HG03135 (cell line): ENCODE data around the gene TCERG1L.

Experiments
- ATAC-seq: cut with Tn5 transposase; IDR thresholded peaks from one replicate; pipeline ENCODE4 v1.9.1; 2021; ENCODE audit warnings: mild to moderate bottlenecking, moderate library complexity; ENCODE audit not compliant: unreplicated experiment

Gene TCERG1L

DNA sequence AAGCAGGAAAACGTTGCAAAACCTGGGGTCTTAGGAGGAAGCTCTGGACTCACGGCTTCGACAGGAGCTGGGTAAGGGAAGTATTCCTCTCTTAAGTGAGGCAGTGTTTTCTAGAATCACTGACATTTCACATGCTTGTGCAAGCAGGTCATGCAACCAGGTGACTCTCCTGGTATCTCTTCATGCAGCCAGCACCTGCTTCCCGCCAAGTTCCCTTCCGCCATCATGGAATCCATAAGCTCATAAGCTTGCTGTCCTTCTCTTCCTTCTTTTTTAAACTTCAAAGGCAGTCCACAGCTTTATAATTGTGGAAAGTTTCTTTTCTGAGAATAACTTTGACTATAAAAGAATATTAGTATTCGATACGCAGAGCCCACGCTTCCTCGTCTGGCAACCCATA lies 256.1 kb downstream of the TCERG1L start:
- ATAC-seq, result no peak

GRCh38 chr10:131053192-131053591 lies 258.3 kb downstream of the TCERG1L start:
- no peak for ATAC-seq

DNA sequence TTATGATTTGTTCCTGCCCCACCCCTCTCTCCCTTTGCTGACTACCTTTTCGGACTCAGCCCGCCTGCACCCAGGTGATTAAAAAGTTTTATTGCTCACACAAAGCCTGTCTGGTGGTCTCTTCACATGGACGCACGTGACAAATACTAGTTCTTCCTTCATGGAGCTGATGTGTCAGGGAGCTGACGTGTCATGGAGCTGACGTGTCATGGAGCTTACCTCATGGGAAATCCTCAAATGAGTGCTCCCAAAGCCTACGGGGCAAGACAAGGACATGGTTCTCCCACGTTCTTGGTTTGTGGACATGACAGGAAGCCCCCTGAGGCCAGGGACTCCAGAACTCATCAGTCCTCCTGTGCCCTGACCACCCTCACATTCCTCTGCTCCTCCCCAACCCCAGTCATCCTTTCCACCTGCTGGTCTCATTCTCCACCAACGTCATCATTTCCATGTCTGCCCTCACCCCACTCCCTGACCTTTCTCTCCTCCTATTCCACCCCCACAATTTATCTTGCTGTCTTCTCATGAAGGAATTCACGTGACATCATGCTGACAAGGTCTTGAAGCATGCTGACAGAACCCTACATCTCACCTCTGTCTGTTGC lies 261.3 kb downstream of the TCERG1L start:
- ATAC-seq, result no peak

- no peak for ATAC-seq
These were observed 262.5 kb downstream of the TCERG1L start for GRCh38 chr10:131049016-131049415.

DNA sequence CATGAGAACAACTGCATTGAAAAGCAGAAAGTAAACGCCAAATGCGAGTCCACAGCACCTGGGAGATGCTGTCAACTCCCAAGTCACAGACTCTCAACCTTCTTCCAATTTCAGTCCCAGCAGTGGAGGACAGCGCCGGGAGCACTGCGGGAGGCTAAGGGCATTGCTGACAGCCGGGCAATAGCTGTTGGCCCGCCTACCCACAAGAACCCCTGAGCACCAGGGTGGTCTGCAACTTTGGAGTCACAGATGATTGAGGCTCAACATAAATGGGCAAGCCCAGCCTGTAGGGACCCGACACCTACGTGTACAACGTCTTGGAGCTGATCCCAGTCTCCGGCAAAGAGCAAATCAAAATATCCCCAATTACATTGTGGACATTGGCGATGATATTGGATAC lies 262.9 kb downstream of the TCERG1L start:
- no peak for ATAC-seq

GRCh38 chr10:131047501-131047900 lies 264.0 kb downstream of the TCERG1L start:
- no peak for ATAC-seq

- no peak for ATAC-seq
These were observed 265.3 kb downstream of the TCERG1L start for GRCh38 chr10:131046194-131046593.

DNA sequence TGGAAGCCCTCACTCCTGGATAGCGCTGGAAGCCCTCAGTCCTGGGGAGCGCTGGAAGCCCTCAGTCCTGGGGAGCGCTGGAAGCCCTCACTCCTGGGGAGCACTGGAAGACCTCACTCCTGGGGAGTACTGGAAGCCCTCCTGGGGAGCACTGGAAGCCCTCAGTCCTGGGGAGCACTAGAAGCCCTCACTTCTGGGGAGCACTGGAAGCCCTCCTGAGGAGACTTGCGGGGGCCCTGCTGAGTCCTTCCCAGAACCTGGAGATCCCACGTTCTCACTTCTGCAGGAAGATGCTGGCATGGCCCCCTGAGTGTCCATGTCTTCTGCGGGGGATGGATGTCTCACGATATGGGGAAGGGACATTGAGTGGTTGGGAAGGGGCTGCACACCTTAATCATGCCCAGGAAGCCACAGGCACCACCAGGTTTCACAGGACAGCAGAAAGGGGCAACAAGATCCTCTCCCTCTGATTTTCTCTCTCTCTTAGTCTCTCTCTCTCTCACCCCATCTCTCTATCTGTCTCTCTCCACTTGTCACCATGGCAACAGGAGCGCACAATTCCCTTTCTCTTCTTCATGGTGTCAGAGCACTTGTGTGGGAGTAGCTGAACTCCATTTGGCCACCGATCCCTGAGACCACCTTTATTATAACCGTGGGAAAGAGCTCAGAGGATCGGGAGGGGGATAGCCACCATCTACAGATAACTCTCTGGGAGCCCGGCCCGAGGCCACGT lies 267.0 kb downstream of the TCERG1L start:
- no peak for ATAC-seq

DNA sequence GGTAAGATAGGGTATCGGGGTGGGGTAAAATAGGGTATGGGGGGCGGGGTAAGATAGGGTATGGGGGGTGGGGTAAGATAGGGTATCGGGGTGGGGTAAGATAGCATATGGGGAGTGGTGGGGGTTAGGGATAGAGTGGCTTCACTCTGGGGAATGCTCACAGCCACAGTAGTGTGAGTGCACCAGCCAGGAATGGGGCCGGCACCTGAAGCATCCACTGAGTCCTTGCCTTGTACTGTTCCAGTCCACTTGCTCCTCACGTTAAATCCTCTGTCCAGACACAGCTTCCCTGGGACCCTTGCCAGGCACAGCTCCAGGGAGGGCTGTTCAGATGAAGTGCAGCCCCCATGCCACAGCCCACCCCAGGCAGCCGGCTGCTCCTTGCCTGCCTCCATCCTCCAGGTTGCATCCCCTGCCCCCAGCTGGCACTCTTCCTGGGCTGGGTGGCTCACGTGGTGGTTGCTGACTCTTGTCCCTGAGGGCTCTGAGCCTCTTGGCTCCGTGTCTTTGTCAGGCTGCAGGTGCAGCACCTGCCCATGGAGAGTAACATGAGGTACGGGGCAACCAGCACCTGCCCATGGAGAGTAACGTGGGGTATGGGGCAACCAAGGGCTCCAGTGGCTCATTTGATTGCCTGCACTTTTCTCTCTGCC lies 268.4 kb downstream of the TCERG1L start:
- no peak for ATAC-seq
